ENCODE data around the gene TNFRSF1B. TPM values are rescaled to one million over a fixed set of nuclear protein-coding genes. Genes with fewer than 3 reads are reported as not detected.

The TNFRSF1B gene
- 1.4 TPM for polyA plus RNA-seq (2013, experiment 1 of 2; ENCODE audit: insufficient read length)
- polyA plus RNA-seq (2013, experiment 2 of 2; ENCODE audit: insufficient read length): 1.3 TPM

GRCh38 chr1:12166834-12167492 lies at the start of gene TNFRSF1B:
TSS of gene TNFRSF1B (plus strand) at chr1:12166991. CDS start at chr1:12167092, 101 bp downstream.
- peak; percentile 24 for DNase-seq

DNA sequence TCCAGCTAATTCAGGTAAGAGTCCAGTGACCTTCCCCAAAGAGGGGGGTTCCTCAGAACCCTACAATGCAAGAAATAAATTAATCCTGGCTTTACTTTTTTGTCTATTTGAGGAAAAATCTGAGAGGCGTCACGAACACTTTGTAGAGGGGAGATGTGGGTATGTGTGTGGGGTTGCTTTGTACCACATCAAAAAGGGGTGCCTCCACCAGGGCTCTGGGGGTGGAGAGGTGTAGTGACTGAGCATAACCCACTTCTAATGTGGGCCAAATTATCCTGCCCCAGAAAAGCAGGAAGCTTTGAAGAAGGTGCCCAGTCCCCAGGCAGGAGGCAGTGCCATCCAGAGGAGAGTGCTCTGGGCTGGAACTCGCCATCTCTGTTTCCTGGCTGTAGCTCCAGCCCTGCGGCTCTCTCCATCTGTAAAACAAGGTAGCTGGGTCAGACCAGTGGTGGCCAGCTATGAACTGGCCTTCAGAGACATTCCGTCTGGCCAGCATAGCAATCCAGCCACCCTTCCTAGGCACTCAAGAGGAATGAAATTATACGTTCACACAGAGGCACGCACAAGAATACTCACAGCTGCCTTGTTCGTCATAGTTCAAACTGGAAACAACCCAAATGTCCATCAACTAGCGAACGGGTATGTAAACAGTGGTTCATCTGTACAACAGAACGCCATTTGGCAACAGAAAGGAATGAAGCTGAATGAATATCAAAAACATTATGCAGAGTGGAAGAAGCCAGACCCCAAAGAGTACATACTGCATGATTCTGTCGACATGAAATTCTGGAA lies 45.4 kb upstream of the TNFRSF1B start:
- DNase-seq: peak; percentile 76

DNA sequence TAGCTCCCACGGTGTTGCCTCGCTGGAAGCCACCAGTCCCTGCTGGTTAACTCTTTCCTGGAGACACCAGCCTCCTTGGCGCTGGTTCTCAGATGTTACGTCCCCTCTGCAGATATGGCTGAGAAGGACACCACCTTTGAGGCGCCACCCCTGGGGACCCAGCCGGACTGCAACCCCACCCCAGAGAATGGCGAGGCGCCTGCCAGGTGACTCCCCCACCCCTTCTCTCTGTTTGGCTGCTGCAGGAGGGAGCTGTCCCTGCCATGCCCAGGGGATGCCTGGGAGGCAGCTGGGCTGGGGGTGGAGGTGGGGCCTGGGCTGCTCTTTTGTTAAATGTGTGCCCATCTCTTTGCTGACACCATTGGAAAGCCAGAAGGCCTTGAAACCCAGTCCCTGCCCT lies 43.6 kb upstream of the TNFRSF1B start:
- no peak for DNase-seq

- peak; percentile 52 for DNase-seq
Observed at GRCh38 chr1:12124693-12125421, 41.9 kb upstream of the TNFRSF1B start.

GRCh38 chr1:12125422-12126355 lies 41.1 kb upstream of the TNFRSF1B start:
- DNase-seq: no peak

DNA sequence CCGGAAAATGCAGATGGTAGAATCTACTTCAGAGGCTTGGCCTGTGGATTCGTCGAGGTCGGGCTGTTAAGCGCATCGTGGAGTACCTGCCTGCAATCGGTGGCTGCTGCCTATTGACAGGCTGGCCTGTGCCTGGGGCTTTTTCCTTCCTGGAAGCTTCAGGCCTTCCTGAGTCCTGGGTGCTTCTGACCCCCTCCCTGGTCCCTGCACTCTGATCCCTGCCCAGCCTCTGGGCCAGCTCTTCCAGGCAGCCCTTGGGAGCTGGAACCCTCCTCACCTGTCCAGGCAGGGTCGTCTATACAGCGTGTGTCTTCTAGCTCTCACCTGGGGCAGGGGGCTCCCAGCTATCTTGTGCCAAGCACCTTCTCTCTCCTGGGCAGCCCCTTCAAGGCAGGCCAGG lies 40.0 kb upstream of the TNFRSF1B start:
- no peak for DNase-seq

DNA sequence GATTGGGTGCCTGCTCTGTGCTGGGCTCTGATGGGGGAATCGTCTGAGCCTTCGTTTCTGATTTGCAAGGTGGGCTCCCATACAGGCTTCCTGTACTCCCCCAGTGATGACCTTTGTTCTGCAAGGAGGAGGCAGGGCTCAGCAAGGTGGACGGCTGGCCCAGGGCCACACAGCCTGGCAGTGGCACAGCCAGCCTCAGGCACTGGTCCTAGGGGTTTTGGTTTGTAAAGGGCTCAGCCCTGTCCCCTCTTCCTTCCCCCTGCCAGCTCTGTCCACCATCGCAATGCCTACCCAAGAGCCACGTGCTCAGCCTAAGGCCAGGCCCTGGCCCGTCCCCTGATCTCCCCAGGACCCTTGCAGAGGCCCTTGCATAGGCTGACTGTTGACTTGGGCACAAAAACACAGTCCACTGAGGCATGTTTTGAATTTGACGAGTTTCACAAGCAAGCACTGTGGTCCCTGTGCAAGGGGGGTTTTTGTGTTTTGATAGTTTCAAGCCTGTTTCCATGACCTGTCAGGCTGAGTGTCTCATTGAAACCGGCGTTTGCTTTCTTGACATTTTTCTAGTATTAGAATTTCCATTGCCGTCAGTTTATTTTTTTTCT lies 39.5 kb upstream of the TNFRSF1B start:
- no peak for DNase-seq

- no peak for DNase-seq
Observed at GRCh38 chr1:12128120-12128519, 38.7 kb upstream of the TNFRSF1B start.

DNA sequence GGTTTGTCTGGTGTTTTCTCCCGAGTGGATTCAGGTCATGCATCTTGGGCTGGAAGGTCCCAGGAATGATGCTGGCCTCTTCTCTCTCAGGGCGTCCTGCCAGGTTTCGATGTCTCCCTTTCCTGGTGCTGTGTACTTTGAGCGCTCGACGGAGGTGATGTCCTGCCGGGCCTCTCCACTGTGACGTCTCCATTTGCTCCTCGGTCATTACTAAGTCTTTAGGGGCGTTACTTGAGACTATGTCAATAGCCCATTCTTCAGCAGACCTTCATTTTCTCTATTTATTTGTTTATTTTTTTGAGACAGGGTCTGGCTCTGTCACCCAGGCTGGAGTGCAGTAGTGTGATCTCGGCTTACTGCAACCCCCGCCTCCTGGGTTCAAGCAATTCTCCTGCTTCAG lies 37.2 kb upstream of the TNFRSF1B start:
- no peak for DNase-seq

DNA sequence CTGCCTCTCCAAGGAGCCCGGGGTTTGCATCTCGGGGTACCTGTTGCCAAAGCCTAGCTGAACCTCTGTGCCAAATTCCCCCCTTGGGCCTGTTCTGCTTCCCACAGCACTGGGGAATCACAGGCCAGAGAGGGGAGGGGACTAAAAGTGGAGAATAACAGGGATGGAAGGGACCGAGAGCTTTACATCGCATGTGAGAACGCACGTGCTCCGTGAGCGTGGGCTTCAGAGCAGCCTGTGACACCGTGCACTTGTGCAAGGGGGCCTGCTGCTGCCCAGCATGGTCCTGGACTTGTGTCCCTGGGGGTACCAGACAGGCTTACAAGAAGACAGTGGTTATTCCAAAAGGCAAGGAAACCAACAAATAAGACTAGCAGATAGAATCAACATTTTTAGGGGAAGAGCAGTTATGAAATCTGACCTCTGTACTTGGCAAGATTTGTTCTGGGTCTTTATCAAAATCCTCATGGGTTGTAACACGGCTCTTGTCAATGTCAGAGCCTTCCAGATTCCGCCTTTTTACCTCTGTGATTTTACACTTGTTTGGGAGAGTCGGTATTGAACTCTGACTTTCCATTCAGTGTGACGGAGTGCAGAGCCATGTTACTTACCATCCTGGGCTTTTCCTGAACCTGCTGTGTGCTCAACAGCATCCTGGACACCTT lies 36.2 kb upstream of the TNFRSF1B start:
- no peak for DNase-seq

GRCh38 chr1:12132078-12132477 lies 34.7 kb upstream of the TNFRSF1B start:
- no peak for DNase-seq

DNA sequence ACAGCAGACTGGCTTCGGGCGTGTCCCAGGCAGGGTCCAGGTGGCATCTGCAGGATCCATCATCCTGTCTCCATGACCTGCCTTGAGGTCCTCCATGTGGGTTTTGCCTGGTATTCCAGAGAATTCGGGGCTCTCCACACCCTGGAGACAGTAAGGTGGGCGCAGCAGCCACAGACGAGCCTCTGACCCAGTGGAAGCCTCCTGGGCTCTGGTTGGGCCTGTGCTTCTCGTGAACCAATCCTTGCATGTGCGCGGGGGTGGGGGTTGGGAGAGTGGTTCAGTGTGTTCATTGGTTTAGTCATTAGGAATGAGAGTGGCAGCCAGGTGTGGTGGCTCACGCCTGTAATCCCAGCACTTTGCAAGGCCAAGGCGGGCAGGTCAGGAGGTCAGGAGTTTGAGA lies 32.1 kb upstream of the TNFRSF1B start:
- DNase-seq: no peak

- DNase-seq: no peak
Observed at GRCh38 chr1:12135612-12136011, 31.2 kb upstream of the TNFRSF1B start.

DNA sequence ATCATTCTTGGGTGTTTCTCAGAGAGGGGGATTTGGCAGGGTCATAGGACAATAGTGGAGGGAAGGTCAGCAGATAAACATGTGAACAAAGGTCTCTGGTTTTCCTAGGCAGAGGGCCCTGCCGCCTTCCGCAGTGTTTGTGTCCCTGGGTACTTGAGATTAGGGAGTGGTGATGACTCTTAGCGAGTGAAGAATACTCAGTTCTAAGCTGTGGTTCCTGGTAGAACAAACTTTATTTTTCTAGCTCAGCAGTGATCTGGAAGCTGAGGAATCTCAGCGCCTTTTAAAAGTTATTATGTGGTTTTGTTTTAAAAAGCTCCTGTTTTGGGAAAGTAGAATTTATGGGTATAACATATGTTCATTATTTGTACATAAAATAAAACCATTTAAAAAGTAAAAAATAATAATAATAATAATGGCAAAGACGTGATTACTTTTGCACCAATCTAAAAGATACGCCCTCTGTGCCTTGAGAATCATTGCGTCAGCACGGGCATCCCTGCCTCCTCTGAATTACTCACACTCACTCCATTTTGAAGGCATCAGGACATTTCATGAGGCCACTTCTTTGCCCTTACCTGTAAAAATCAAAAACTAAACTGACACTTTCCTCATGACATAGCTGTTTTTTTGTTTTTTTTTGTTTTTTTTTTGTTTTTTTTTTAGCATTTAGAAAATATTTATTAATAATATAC lies 29.7 kb upstream of the TNFRSF1B start:
- no peak for DNase-seq

- peak; percentile 29 for DNase-seq
Observed at GRCh38 chr1:12138196-12139168, 28.3 kb upstream of the TNFRSF1B start.

GRCh38 chr1:12140016-12140415 lies 26.8 kb upstream of the TNFRSF1B start:
- no peak for DNase-seq

- no peak for DNase-seq
Observed at GRCh38 chr1:12140515-12141162, 26.2 kb upstream of the TNFRSF1B start.

DNA sequence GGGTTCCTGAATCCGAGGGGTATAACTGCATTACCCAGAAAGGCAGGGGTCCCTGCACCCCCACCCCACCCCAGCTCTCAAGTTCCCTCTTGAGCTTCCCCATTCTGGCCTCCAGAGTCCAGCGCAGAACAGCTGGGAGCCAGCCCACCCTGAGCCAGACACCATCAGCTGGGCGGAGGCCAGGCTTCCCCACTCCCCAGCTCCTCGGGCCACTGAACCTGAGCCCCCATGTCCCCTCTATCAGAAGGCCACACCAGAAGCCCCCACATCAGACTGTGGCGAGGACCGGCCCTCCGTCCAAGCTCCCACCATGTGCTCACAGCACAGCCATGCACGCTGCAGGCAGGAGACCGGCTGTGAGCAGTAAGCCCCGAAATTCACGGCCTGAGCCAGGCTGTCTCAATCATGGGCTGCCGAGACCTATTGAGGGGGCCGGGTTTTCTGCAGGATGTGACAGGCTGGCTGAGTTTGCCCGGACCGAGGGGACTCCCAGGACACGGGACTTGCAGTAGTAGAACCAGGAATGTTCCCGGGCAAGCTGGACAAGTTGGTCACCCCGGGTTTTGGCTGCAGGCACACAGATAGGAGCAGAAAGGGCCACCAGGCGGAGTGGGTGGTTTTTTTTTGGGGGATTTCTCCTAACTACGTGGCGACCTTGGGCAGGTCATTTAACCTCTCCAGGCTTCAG lies 25.5 kb upstream of the TNFRSF1B start:
- DNase-seq: no peak
